HK-2 (cell line): ENCODE measurements around the gene BRSK2.
"Not testable (repeated sequence)": the region's sequence is repeated elsewhere in the genome, so short reads cannot be mapped to it uniquely, and the experiment has no call there.

Experiments
- DNase-seq: peaks from one replicate; pipeline ENCODE4 v3.0.0-alpha.2; 2018; ENCODE audit not compliant: unreplicated experiment

BRSK2 gene

DNA sequence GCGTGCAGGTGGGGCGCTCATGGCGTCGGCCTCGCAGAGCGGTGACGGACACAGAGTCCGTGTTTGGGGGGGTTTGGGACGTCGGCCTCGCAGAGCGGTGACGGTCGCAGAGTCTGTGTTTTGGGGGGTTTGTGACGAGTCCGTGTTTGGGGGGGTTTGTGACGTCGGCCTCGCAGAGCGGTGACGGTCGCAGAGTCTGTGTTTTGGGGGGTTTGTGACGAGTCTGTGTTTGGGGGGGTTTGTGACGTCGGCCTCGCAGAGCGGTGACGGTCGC, 20.1 kb downstream of the BRSK2 start:
- not testable (repeated sequence) for DNase-seq

- no peak for DNase-seq
Observed at GRCh38 chr11:1410366-1411291, 20.9 kb downstream of the BRSK2 start.

GRCh38 chr11:1411301-1411700, 21.6 kb downstream of the BRSK2 start:
- no peak for DNase-seq

DNA sequence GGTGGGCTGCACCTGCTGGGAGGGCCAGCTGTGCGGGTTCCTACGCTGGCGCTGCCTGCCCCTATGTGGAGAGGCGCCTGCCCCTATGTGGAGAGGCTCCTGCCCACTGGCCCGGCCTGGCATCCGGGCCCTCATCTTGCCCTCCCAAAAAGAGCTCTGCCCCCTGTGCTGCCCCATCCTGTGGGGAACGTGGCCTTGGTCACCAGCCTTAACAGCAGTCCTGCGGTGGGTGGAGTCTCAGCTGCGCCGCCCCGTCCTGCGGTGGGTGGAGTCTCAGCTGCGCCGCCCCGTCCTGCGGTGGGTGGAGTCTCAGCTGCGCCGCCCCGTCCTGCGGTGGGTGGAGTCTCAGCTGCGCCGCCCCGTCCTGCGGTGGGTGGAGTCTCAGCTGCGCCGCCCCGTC, 22.0 kb downstream of the BRSK2 start:
- DNase-seq, result not testable (repeated sequence)

DNA sequence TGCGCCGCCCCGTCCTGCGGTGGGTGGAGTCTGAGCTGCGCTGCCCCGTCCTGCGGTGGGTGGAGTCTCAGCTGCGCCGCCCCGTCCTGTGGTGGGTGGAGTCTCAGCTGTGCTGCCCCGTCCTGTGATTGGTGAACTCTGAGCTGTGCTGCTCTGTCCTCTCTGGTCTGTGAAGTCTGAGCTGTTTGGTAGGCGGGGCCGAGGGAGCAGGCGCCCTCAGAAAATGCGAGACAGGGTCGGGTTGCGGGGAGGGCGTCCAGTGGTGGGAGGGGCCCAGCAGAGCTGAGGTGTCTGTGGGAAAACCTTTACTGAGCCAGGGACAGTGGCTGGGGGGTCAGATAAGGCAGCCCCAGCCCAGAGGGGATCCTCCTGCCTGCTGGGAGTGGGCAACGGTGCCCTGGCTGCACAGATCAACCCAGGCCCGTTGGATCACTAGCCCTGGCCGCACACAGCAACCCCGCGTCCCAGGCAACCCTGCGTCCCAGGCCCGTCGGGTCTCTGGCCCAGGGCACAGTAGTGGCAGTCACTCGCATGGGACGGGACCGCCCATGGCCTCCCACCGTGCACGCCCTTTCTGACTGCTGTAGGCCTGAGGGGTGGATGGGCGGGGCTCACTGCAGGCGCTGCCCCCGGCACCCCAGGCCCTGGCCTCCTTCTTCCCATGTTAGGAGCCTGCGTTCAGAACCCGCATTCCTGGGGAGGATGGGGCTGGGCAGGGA, 22.8 kb downstream of the BRSK2 start:
- DNase-seq, result no peak

GRCh38 chr11:1414650-1415049, 24.9 kb downstream of the BRSK2 start:
- DNase-seq, result no peak

DNA sequence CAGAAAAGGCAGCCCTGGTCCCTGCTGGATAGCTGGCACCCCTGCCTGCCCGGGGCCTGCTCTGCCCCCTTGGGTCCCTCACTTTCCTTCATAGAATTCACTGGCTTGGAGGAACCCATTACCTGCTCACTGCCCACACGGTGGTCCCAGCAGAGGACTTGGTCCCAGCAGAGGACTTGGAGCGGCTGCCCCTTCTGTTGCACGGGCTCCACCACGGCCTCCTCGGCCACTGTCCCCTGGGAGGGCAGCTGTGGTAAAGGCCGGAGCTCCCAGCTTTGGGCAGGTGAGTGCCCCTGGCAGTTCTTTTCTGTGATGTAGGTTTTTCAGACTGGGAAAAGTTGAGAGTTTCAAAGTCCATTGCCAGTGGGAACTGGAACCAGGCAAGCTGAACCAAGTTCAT, 25.9 kb downstream of the BRSK2 start:
- DNase-seq, result no peak

DNA sequence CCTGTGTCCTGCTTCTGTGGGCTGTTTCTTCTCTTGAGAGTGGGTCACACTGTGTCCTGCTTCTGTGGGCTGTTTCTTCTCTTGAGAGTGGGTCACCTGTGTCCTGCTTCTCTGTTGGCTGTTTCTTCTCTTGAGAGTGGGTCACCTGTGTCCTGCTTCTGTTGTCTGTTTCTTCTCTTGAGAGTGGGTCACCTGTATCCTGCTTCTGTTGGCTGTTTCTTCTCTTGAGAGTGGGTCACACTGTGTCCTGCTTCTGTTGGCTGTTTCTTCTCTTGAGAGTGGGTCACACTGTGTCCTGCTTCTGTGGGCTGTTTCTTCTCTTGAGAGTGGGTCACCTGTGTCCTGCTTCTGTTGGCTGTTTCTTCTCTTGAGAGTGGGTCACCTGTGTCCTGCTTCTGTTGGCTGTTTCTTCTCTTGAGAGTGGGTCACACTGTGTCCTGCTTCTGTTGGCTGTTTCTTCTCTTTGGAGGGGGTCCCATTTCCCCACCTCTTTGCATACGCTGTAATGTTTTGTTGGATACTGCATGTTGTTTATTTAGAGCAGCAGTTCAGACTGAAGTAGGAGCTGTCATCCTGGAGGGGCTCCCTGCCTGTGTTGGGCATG, 28.6 kb downstream of the BRSK2 start:
- not testable (repeated sequence) for DNase-seq

DNA sequence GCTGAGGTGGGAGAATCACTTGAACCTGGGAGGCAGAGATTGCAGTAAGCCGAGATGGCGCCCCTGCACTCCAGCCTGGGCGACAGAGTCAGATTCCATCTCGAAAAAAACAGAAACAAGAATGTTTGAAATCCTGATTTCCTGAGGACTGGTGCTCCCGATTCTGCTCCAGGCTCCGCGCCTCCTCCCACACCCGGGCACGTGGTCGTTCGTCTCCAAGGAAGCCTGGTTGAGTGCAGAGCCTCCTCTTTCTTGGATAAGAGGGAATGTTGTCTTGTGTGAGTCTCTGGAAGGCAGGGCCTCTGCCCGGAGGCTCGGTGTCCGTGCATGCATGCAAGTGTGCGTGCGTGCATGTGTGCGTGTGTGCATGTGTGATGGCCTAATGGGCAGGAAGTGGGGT, 30.1 kb downstream of the BRSK2 start:
- DNase-seq, result no peak

DNA sequence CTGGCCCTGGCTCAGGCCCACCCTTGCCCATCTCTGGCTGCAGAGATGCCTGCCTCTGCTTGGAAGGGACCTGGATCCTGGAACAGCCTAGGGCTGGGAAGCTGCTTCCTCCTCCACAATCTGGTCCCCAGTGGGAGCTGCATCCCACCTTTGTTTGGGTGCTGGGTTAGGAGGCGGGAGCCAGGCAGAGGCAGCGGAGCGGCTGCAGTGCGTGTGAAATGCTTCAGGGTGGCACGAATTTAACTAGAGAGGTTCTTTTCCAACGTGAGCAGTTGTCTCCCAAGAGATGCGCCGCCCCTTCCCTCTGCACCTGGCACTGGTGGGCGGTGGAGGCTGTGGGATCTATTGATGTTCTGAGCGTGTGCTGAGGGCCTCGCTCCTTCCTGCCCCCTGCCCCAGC, 31.6 kb downstream of the BRSK2 start:
- no peak for DNase-seq

DNA sequence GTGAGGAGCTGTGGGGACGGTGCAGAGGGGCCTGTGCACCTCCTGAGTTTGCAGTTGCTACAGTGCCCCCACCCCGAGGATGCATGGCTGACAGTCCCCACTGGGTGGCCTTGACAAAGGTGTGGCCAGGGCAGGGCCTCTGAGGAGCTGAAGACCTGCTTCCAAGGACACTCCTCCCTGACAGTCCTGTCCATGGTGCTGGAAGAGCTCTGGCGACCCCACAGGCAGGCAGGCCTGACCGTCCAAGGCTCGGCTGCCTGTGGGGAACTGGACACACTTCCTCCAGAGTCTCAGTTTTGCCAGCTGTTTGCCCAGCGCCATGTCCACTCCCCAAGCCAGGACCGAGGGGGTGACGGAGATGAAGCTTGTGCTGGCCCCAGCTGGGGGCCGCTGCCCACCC, 32.7 kb downstream of the BRSK2 start:
- no peak for DNase-seq

DNA sequence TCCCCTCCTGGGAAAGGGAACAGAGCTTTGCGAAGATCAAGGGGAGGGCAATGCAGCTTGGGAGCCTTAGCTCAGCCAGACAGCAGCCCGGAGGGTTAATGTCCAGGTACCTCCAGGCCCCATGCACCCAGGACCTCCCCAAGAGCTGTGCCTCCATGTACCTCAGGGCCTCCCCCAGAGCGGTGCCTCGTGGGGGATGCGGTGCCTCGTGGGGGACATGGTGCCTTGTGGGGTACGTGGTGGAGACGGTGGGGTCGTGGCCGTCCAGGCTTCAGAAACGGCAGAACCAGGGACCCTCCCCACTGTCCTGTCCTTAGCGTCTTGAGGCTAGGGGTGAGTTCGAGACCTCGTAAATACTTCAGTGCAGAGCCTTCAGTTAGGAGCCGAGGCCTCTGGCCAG, 33.2 kb downstream of the BRSK2 start:
- DNase-seq, result no peak

DNA sequence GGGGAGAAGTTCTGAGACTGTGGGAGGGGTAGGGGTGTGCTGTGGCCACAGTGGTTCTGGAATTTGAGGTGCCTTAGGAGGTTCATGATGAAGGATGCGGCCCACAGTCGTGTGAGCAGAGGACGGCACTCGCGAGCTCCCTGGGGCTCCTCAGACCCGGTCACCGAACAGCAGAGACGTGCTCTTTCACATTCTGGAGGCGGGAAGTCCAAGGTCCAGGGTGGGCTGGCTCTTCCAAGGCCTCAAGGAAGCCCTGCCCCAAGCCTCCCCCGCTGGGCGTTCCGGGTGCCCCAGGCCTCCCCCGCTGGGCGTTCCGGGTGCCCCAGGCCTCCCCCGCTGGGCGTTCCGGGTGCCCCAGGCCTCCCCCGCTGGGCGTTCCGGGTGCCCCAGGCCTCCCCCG, 33.7 kb downstream of the BRSK2 start:
- not testable (repeated sequence) for DNase-seq

GRCh38 chr11:1425006-1425405, 35.3 kb downstream of the BRSK2 start:
- no peak for DNase-seq

GRCh38 chr11:1425439-1425838, 35.7 kb downstream of the BRSK2 start:
- DNase-seq, result no peak

- DNase-seq, result no peak
Observed at GRCh38 chr11:1428762-1429316, 39.1 kb downstream of the BRSK2 start.

DNA sequence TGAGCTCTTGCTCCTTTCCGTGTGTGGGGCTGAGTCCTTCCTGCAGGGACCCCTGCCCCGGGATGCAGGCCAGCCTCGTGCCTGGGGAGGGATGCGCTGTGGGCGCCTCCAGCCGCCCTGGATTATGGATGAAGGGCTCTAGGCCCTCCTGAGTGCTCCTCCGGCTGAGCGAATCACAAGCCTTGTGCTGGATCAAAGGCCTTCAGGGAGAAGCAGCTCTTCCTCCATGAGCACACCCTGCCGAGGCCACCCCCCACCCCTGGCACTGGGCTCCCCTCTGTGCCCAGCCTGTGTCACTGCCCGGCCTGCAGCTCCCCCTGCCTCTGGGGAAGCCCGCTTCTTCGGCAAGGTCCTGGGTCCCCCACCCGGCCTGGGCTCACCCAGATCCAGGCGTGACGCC, 43.8 kb downstream of the BRSK2 start:
- DNase-seq, result no peak

GRCh38 chr11:1433977-1434640, 44.4 kb downstream of the BRSK2 start:
- no peak for DNase-seq

DNA sequence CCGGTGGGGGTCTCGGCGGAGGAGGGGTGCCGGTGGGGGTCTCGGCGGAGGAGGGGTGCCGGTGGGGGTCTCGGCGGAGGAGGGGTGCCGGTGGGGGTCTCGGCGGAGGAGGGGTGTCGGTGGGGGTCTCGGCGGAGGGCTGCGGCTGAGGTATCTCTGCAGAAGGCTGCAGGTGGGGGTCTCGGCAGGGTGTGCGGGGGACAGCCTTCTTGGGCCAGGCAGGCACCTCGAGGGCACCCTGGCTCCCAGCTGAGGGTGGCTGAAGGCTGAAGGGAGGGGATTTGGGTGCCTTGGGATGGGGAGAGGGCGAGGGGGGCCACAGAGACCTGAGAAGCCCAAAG, 45.7 kb downstream of the BRSK2 start:
- not testable (repeated sequence) for DNase-seq

DNA sequence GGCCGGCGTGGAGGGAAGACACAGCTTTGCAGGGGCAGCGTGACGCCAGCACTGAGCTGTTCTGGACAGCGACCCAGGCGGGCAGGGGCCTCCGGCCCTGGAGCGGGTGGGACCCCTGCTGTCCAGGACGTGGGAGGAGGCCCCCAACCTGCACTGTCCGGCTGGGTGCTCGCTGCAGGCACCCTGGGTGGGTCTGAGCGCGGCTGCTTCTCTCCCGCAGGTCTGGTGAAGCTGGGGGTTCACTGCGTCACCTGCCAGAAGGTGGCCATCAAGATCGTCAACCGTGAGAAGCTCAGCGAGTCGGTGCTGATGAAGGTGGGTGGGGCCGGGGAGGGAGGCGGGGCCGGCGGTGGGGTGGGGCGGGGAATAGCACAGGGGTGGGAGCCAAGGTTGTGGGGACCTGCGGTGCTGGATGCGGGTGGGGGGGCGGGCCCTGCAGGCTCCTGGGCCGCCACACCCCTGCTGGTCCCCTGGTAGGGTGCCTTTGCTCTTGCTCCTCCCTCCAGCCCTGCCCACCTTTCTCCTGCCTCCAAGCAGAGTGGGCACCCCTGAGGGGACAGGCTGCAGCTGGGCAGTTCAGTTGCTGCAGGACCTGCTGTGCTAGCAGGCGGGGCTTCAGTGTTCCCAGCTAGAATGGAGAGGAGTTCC, 46.2 kb downstream of the BRSK2 start:
- no peak for DNase-seq

GRCh38 chr11:1436468-1437039, 46.8 kb downstream of the BRSK2 start:
- no peak for DNase-seq
